GM12878 (cell line): ENCODE results near the gene CRB2. TPM values are rescaled to one million over a fixed set of nuclear protein-coding genes. Genes with fewer than 3 reads are reported as not detected.

ENCODE experiments used
- ATAC-seq: fragments of 200-7000 bp; cut with Tn5 transposase; 3 replicates; pipeline ENCODE4 v1.9.1; 2020; ENCODE audit warnings: mild to moderate bottlenecking, moderate library complexity
- BruUV-seq: library from RNA; stranded (reverse); fragments of 400-500 nt; replicated peaks from 2 replicates; lab custom pipeline; 2021; lab: Mats Ljungman, UMichigan
- CTCF ChIA-PET: fragments of 300-600 bp; sonication (Branson Sonifier 250); formaldehyde crosslinking; extraction: SDS; loops from one replicate; lab custom pipeline; 2021; ENCODE audit warnings: inconsistent platforms; lab: Yijun Ruan, JAX
- POLR2A ChIA-PET: fragments of 350-600 bp; formaldehyde crosslinking; extraction: SDS; loops from one replicate; lab custom pipeline; 2021; ENCODE audit warnings: inconsistent platforms; lab: Charles Lee
- RAD21 ChIA-PET: fragments of 300-600 bp; sonication (Branson Sonifier 250); formaldehyde crosslinking; loops from one replicate; lab custom pipeline; 2023; ENCODE audit warnings: antibody characterized with exemption; ENCODE audit not compliant: unreplicated experiment; lab: Charles Lee
- SMC1A ChIA-PET: fragments of 300-600 bp; sonication (Branson Sonifier 250); formaldehyde crosslinking; loops from one replicate; lab custom pipeline; 2023; ENCODE audit not compliant: unreplicated experiment, uncharacterized antibody; lab: Charles Lee
- DNase-seq: peaks from one replicate; pipeline ENCODE4 v3.0.0-alpha.2; 2011; ENCODE audit warnings: low read depth, low spot score
- FAIRE-seq: peaks from 3 replicates; lab custom pipeline; 2011; peaks lifted over from hg19 to GRCh38; lab: Jason Lieb, UNC
- H2AFZ ChIP-seq: 2 replicates; pipeline ENCODE4 v1.6.0; 2011; ENCODE audit warnings: low read depth, low read length, control low read depth; ENCODE audit not compliant: control insufficient read depth
- H3K27ac ChIP-seq: 2 replicates; pipeline ENCODE4 v1.5.1; 2011; ENCODE audit warnings: control low read depth; ENCODE audit not compliant: control insufficient read depth, insufficient read depth
- H3K27me3 ChIP-seq, 2 experiments: replicated peaks in 1 of 2; 2 replicates each; pipeline versions ENCODE4 v1.6.0 to v1.6.1; 2011; ENCODE audit warnings: low read length in 1 of 2; ENCODE audit not compliant: control insufficient read depth in 2 of 2, insufficient read depth in 2 of 2
- H3K36me3 ChIP-seq, 2 experiments: 2 replicates each; pipeline ENCODE4 v1.5.1; 2011; ENCODE audit warnings: low read length in 1 of 2; ENCODE audit not compliant: control insufficient read depth in 2 of 2, insufficient read depth in 2 of 2
- H3K4me1 ChIP-seq: 2 replicates; pipeline ENCODE4 v1.6.1; 2011; ENCODE audit warnings: mild to moderate bottlenecking, low read length, moderate library complexity, mixed read lengths; ENCODE audit not compliant: control insufficient read depth, insufficient read depth
- H3K4me2 ChIP-seq: 2 replicates; pipeline ENCODE4 v1.6.0; 2011; ENCODE audit warnings: control low read depth; ENCODE audit not compliant: control insufficient read depth, insufficient read depth
- H3K4me3 ChIP-seq: fragments of 200-600 bp; sonication (generic); 2 replicates; pipeline ENCODE4 v1.5.1; 2016
- H3K79me2 ChIP-seq: 2 replicates; pipeline ENCODE4 v1.6.0; 2011; ENCODE audit warnings: low read length; ENCODE audit not compliant: control insufficient read depth, insufficient read depth
- H3K9ac ChIP-seq: 2 replicates; pipeline ENCODE4 v1.8.0; 2011; ENCODE audit warnings: low read length, control low read depth, mixed read lengths; ENCODE audit not compliant: control insufficient read depth, insufficient read depth
- H3K9me3 ChIP-seq: replicated peaks from 3 replicates; pipeline ENCODE4 v1.5.1; 2011; ENCODE audit warnings: mild to moderate bottlenecking, low read length; ENCODE audit not compliant: control insufficient read depth, insufficient read depth
- H4K20me1 ChIP-seq: 2 replicates; pipeline ENCODE4 v1.6.0; 2011; ENCODE audit not compliant: control insufficient read depth, insufficient read depth
- BCL11A ChIP-seq: IDR thresholded peaks from 2 replicates; pipeline ENCODE4 v1.6.1; 2011; ENCODE audit warnings: low read depth, low read length
- EZH2 ChIP-seq: IDR thresholded peaks from 2 replicates; pipeline ENCODE4 v1.6.1; 2012; ENCODE audit warnings: low read depth, mild to moderate bottlenecking, control low read depth, inconsistent platforms, low read length, borderline replicate concordance; ENCODE audit not compliant: control insufficient read depth
- FOS ChIP-seq: IDR thresholded peaks from 3 replicates; pipeline ENCODE4 v1.6.1; 2011; ENCODE audit warnings: borderline replicate concordance; ENCODE audit not compliant: insufficient read length; ENCODE audit errors: extremely low read depth
- FOXM1 ChIP-seq: IDR thresholded peaks from 2 replicates; pipeline ENCODE4 v1.6.1; 2012; ENCODE audit warnings: low read depth, mild to moderate bottlenecking, inconsistent platforms, low read length, moderate library complexity
- HCFC1 ChIP-seq: fragments of 150-350 bp; IDR thresholded peaks from 2 replicates; pipeline ENCODE4 v1.6.1; 2014; ENCODE audit warnings: low read length
- KDM1A ChIP-seq: fragments of 200-600 bp; sonication (generic); IDR thresholded peaks from 2 replicates; pipeline ENCODE4 v1.6.1; 2016; ENCODE audit warnings: borderline replicate concordance
- NBN ChIP-seq: fragments of 450-650 bp; IDR thresholded peaks from 2 replicates; pipeline ENCODE4 v1.6.1; 2016
- PAX8 ChIP-seq: fragments of 450-650 bp; IDR thresholded peaks from 2 replicates; pipeline ENCODE4 v1.6.1; 2017; ENCODE audit warnings: mild to moderate bottlenecking, moderate library complexity
- RAD21 ChIP-seq: IDR thresholded peaks from 2 replicates; pipeline ENCODE4 v1.6.1; 2011; ENCODE audit warnings: mild to moderate bottlenecking, low read depth, low read length, moderate library complexity; ENCODE audit not compliant: insufficient read depth
- RUNX3 ChIP-seq: IDR thresholded peaks from 2 replicates; pipeline ENCODE4 v1.6.1; 2012; ENCODE audit warnings: low read length, inconsistent platforms
- SUZ12 ChIP-seq: fragments of 200-600 bp; sonication (generic); IDR thresholded peaks from one replicate; pipeline ENCODE4 v1.6.1; 2018; ENCODE audit warnings: antibody characterized with exemption, mild to moderate bottlenecking; ENCODE audit not compliant: unreplicated experiment
- TCF3 ChIP-seq: IDR thresholded peaks from 2 replicates; pipeline ENCODE4 v1.6.1; 2012; ENCODE audit warnings: low read depth, mild to moderate bottlenecking, low read length, borderline replicate concordance; ENCODE audit not compliant: insufficient read depth
- ZBED1 ChIP-seq: IDR thresholded peaks from 2 replicates; pipeline ENCODE4 v1.6.1; 2016; ENCODE audit warnings: borderline replicate concordance
- WGBS: methylation state at CpG from one replicate; pipeline ENCODE4 v1.1.6; 2016; ENCODE audit warnings: low lambda C conversion rate; ENCODE audit not compliant: insufficient replicate concordance, insufficient coverage; ENCODE audit errors: missing lambda C conversion rate; 5-methylcytosine and 5-hydroxymethylcytosine counted together
- in situ Hi-C: fragments of 300-500 bp; cut with MboI; formaldehyde crosslinking; loops from 9 replicates; pipeline ENCODE4 v1.14.3; 2018; ENCODE audit warnings: mixed read lengths
- intact Hi-C: fragments of 100-400 bp; cut with micrococcal nuclease; formaldehyde crosslinking; loops from one replicate; pipeline ENCODE4 v1.14.2; 2022; ENCODE audit not compliant: unreplicated experiment
- polyA plus RNA-seq, 11 experiments: library from polyadenylated mRNA; depleted of rRNA in 4 of 11; unstranded in 6 of 11; stranded (reverse) in 5 of 11; fragments of >200 nt; fragmentation: Nextera tagmentation in 4 of 11; fragmentation: Illumina TruSeq in 1 of 11; extraction: Ambion mirVana in 4 of 11; extraction: Trizol in 1 of 11; gene quantifications; 1 replicate in 1 of 11; 2 replicates in 10 of 11; pipeline versions ENCODE4 v1.2.1 to v1.2.3, GENCODE V29; 2011 to 2016; ENCODE audit warnings: inconsistent platforms in 2 of 11, missing spikeins in 2 of 11, low read depth in 1 of 11
- total RNA-seq, 4 experiments: library from RNA; depleted of rRNA in 3 of 4; stranded (reverse); fragments of >200 nt in 3 of 4; fragmentation: Illumina TruSeq in 1 of 4; extraction: Trizol in 1 of 4; gene quantifications; 2 replicates each; pipeline versions ENCODE4 v1.2.1 to v1.2.3, GENCODE V29; 2013 to 2021
- TF ChIP-seq, protein P1 (sequence below): fragments of 450-650 bp; formaldehyde crosslinking; IDR thresholded peaks from 2 replicates; pipeline ENCODE4 v1.4.0; 2020; ENCODE audit warnings: mild to moderate bottlenecking, moderate library complexity
- TF ChIP-seq, protein P2 (sequence below): IDR thresholded peaks from 2 replicates; pipeline ENCODE4 v1.6.1; 2011; ENCODE audit warnings: mild to moderate bottlenecking, low read depth, low read length, moderate library complexity; ENCODE audit not compliant: insufficient replicate concordance
- TF ChIP-seq, protein P3 (sequence below), 3 experiments: IDR thresholded peaks in 2 of 3; conservative IDR thresholded peaks in 1 of 3; 2 replicates each; pipeline ENCODE4 v1.5.1; 2011; ENCODE audit warnings: low read depth in 3 of 3, low read length in 3 of 3, mild to moderate bottlenecking in 3 of 3, control low read depth in 2 of 3, moderate library complexity in 2 of 3, inconsistent platforms in 1 of 3, mixed read lengths in 1 of 3; ENCODE audit not compliant: control insufficient read depth in 2 of 3, insufficient read depth in 1 of 3; ENCODE audit errors: extremely low read depth in 1 of 3

Gene CRB2
- total and polyA plus RNA-seq, 10 of the 15 experiments (the other 5 are each of a cell fraction or from before 2014, with no cell fraction given), result 0.01 to 0.80 (median 0.23) TPM; not detected in 3

DNA sequence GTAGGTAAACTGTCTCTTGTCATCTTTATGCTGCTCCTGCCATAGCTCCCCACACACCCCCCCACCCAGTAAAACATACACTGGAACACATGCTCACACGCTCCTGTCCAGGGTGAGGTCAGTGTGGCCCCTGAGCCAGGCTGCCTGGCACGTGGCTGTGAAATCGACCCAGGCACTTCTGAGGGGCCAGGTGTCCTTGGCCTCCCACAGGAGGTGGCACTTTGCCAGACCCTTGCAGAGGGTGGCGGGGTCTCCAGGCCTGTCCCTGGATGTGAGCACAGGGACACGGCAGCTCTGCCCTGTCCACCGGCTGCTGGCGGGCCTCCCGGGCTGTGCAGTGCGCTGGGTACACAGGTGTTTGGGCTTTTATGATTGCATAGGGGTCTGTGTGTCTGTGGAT lies 10.0 kb upstream of the CRB2 start:
- DNase-seq (no peak), FAIRE-seq (no peak)
- intact Hi-C loops, result loop anchor here (10.0 kb wide), 2 partner anchors 441 to 511 kb away; partner anchors contain the start of gene RC3H2
- peak overlapping the region; percentile 56 for H2AFZ ChIP-seq
- BruUV-seq, result no TSS peak
- no peaks in the 10 kb centered on the region for H3K79me2 ChIP-seq
- H3K4me1 ChIP-seq, result peaks cover 53% of the 10 kb centered on the region
- CTCF ChIA-PET, result interaction anchor here (0.6 to 3.9 kb wide), 4 partner anchors 8 to 882 kb away, joined by 3 to 23 read pairs (median 4); no protein-coding TSS in a partner anchor
- H3K27ac ChIP-seq, result 0 out of 2 replicates have a peak overlapping the region, but pooled peaks have one; percentile 59
- no peaks in the 10 kb centered on the region for H4K20me1 ChIP-seq
- TF ChIP-seq PAX8, result no peak
- no peak for TF ChIP-seq RUNX3
- TF ChIP-seq EZH2, result no peak
- TF ChIP-seq, protein P1, sequence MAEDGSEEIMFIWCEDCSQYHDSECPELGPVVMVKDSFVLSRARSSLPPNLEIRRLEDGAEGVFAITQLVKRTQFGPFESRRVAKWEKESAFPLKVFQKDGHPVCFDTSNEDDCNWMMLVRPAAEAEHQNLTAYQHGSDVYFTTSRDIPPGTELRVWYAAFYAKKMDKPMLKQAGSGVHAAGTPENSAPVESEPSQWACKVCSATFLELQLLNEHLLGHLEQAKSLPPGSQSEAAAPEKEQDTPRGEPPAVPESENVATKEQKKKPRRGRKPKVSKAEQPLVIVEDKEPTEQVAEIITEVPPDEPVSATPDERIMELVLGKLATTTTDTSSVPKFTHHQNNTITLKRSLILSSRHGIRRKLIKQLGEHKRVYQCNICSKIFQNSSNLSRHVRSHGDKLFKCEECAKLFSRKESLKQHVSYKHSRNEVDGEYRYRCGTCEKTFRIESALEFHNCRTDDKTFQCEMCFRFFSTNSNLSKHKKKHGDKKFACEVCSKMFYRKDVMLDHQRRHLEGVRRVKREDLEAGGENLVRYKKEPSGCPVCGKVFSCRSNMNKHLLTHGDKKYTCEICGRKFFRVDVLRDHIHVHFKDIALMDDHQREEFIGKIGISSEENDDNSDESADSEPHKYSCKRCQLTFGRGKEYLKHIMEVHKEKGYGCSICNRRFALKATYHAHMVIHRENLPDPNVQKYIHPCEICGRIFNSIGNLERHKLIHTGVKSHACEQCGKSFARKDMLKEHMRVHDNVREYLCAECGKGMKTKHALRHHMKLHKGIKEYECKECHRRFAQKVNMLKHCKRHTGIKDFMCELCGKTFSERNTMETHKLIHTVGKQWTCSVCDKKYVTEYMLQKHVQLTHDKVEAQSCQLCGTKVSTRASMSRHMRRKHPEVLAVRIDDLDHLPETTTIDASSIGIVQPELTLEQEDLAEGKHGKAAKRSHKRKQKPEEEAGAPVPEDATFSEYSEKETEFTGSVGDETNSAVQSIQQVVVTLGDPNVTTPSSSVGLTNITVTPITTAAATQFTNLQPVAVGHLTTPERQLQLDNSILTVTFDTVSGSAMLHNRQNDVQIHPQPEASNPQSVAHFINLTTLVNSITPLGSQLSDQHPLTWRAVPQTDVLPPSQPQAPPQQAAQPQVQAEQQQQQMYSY (CRISPR knock-in tag), result no peak
- no peak for TF ChIP-seq TCF3
- TF ChIP-seq RAD21, result no peak
- TF ChIP-seq BCL11A, result no peak
- TF ChIP-seq FOS, result no peak
- TF ChIP-seq, protein P2, sequence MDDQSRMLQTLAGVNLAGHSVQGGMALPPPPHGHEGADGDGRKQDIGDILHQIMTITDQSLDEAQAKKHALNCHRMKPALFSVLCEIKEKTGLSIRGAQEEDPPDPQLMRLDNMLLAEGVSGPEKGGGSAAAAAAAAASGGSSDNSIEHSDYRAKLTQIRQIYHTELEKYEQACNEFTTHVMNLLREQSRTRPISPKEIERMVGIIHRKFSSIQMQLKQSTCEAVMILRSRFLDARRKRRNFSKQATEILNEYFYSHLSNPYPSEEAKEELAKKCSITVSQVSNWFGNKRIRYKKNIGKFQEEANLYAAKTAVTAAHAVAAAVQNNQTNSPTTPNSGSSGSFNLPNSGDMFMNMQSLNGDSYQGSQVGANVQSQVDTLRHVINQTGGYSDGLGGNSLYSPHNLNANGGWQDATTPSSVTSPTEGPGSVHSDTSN, result no peak
- no peak for TF ChIP-seq FOXM1
- TF ChIP-seq HCFC1, result no peak
- TF ChIP-seq, protein P3, sequence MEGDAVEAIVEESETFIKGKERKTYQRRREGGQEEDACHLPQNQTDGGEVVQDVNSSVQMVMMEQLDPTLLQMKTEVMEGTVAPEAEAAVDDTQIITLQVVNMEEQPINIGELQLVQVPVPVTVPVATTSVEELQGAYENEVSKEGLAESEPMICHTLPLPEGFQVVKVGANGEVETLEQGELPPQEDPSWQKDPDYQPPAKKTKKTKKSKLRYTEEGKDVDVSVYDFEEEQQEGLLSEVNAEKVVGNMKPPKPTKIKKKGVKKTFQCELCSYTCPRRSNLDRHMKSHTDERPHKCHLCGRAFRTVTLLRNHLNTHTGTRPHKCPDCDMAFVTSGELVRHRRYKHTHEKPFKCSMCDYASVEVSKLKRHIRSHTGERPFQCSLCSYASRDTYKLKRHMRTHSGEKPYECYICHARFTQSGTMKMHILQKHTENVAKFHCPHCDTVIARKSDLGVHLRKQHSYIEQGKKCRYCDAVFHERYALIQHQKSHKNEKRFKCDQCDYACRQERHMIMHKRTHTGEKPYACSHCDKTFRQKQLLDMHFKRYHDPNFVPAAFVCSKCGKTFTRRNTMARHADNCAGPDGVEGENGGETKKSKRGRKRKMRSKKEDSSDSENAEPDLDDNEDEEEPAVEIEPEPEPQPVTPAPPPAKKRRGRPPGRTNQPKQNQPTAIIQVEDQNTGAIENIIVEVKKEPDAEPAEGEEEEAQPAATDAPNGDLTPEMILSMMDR (IDR thresholded peaks at IDR 0.05 in 2 of 3, conservative IDR thresholded peaks at IDR 0.05 in 1 of 3; ENCODE audit: control insufficient read depth in 2 of 3, extremely low read depth in 1 of 3, insufficient read depth in 1 of 3, low read depth in 3 of 3, low read length in 3 of 3), result no peak
- no peak for TF ChIP-seq SUZ12
- TF ChIP-seq ZBED1, result no peak
- TF ChIP-seq KDM1A, result no peak
- no peak for TF ChIP-seq NBN
- TF ChIP-seq, all 136 proteins: peak for 0
- ChIA-PET POLR2A (no interaction called here), SMC1A (interaction anchor here (1.1 to 2.5 kb wide), 2 partner anchors 75 to 264 kb away, joined by 3 to 16 read pairs; no protein-coding TSS in a partner anchor), RAD21 (interaction anchor here (1.2 to 1.8 kb wide), 3 partner anchors 9 to 265 kb away, joined by 3 to 5 read pairs (median 4); no protein-coding TSS in a partner anchor)
- in situ Hi-C loops, result no loop called here
- Histone ChIP-seq H3K9ac (no peak overlapping the region; the same call in 1 of the 2 replicates), H3K4me3 (no peak overlapping the region), H3K27me3 (no peaks in the 10 kb centered on the region), H3K4me2 (no peak overlapping the region), H3K9me3 (no peaks in the 10 kb centered on the region), H3K36me3 (no peaks in the 10 kb centered on the region)
- WGBS, result 79% methylated on average over 9 of the region's 9 CpGs
- no peak for ATAC-seq
